ENCODE measurements around the gene ZNF200. TPM values are rescaled to one million over a fixed set of nuclear protein-coding genes. Genes with fewer than 3 reads are reported as not detected.

The ZNF200 gene
- total and polyA plus RNA-seq, 2 of the 13 experiments (the other 11 are each of a cell fraction or from before 2014, with no cell fraction given), result 3.5 to 16.5 TPM

GRCh38 chr16:3188925-3189825 lies 45.8 kb downstream of the ZNF200 start (continued):
- TF ChIP-seq MLX (CRISPR knock-in tag; IDR thresholded peaks at IDR 0.05) (no peak), ZNF496 (CRISPR knock-in tag; IDR thresholded peaks at IDR 0.05; ENCODE audit: insufficient replicate concordance) (no peak), HES4 (CRISPR knock-in tag; IDR thresholded peaks at IDR 0.05; ENCODE audit: borderline replicate concordance) (no peak), NFE2L1 (CRISPR knock-in tag; IDR thresholded peaks at IDR 0.05; ENCODE audit: borderline replicate concordance) (0 out of 2 replicates have a peak, but pooled peaks have one; percentile 63), TEAD2 (CRISPR knock-in tag; IDR thresholded peaks at IDR 0.05) (no peak), NCOA5 (CRISPR knock-in tag; IDR thresholded peaks at IDR 0.05) (no peak), NCOR1 (IDR thresholded peaks at IDR 0.05; ENCODE audit: borderline replicate concordance, low read length) (no peak), ZNF839 (CRISPR knock-in tag; IDR thresholded peaks at IDR 0.05; ENCODE audit: borderline replicate concordance) (peak; percentile 50; the same call in 1 of the 2 replicates), NKX3-1 (CRISPR knock-in tag; IDR thresholded peaks at IDR 0.05) (no peak), ZNF629 (CRISPR knock-in tag; conservative IDR thresholded peaks at IDR 0.05) (peak; percentile 49; the same call in 1 of the 2 replicates), IRF1 (CRISPR knock-in tag; IDR thresholded peaks at IDR 0.05; ENCODE audit: low read depth) (no peak), AGO1 (IDR thresholded peaks at IDR 0.05; ENCODE audit: low read depth, low read length, poor library complexity, severe bottlenecking) (no peak), ZNF687 (CRISPR knock-in tag; IDR thresholded peaks at IDR 0.05) (peak; percentile 92), ZNF318 (CRISPR knock-in tag; IDR thresholded peaks at IDR 0.05) (no peak)

All from HepG2 (cell line).